ENCODE data around the gene PSMF1.

The PSMF1 gene

GRCh38 chr20:1085492-1086276 lies 32.7 kb upstream of the PSMF1 start:
- no peak for TF ChIP-seq CTCF (IDR thresholded peaks at IDR 0.05; ENCODE audit: control extremely low read depth, extremely low read depth, low read depth, missing control alignments)
- no peak for DNase-seq (ENCODE audit: extremely low spot score)
- ChIA-PET CTCF (interaction anchor here (1.1 to 11.5 kb wide), 3 partner anchors 10 to 22 kb away, joined by 3 to 57 read pairs (median 14); no protein-coding TSS in a partner anchor), POLR2A (no interaction called here)

GRCh38 chr20:1086277-1087213 lies 31.9 kb upstream of the PSMF1 start:
- no peak for TF ChIP-seq CTCF (IDR thresholded peaks at IDR 0.05; ENCODE audit: control extremely low read depth, extremely low read depth, low read depth, missing control alignments)
- POLR2A ChIA-PET, result no interaction called here
- no peak for DNase-seq (ENCODE audit: extremely low spot score)
- CTCF ChIA-PET, result interaction anchor here (1.1 to 11.5 kb wide), 4 partner anchors 9 to 21 kb away, joined by 3 to 57 read pairs (median 8); no protein-coding TSS in a partner anchor

GRCh38 chr20:1087311-1087905 lies 31.0 kb upstream of the PSMF1 start:
- ChIA-PET CTCF (interaction anchor here (1.3 to 11.5 kb wide), 3 partner anchors 9 to 21 kb away, joined by 3 to 57 read pairs (median 14); no protein-coding TSS in a partner anchor), POLR2A (no interaction called here)
- TF ChIP-seq CTCF (IDR thresholded peaks at IDR 0.05; ENCODE audit: control extremely low read depth, extremely low read depth, low read depth, missing control alignments), result no peak
- no peak for DNase-seq (ENCODE audit: extremely low spot score)

GRCh38 chr20:1094751-1095150 lies 23.7 kb upstream of the PSMF1 start:
- no peak for DNase-seq (ENCODE audit: extremely low spot score)
- CTCF ChIA-PET, result interaction anchor here (2.4 to 3.0 kb wide), 2 partner anchors 9 to 13 kb away, joined by 14 to 22 read pairs; no protein-coding TSS in a partner anchor
- TF ChIP-seq CTCF (IDR thresholded peaks at IDR 0.05; ENCODE audit: control extremely low read depth, extremely low read depth, low read depth, missing control alignments), result no peak
- POLR2A ChIA-PET, result no interaction called here

- ChIA-PET POLR2A (no interaction called here), CTCF (interaction anchor here (1.2 kb wide), 1 partner anchor 13 kb away, joined by 3 read pairs; no protein-coding TSS in a partner anchor)
- DNase-seq (ENCODE audit: extremely low spot score), result no peak
- TF ChIP-seq CTCF (IDR thresholded peaks at IDR 0.05; ENCODE audit: control extremely low read depth, extremely low read depth, low read depth, missing control alignments), result no peak
Measured at GRCh38 chr20:1101533-1101932, 16.9 kb upstream of the PSMF1 start.

GRCh38 chr20:1102016-1102415 lies 16.4 kb upstream of the PSMF1 start:
- ChIA-PET POLR2A (no interaction called here), CTCF (interaction anchor here (1.2 kb wide), 1 partner anchor 12 kb away, joined by 3 read pairs; no protein-coding TSS in a partner anchor)
- DNase-seq (ENCODE audit: extremely low spot score), result no peak
- no peak for TF ChIP-seq CTCF (IDR thresholded peaks at IDR 0.05; ENCODE audit: control extremely low read depth, extremely low read depth, low read depth, missing control alignments)
